ENCODE results near the gene PTGES3L. TPM values are rescaled to one million over a fixed set of nuclear protein-coding genes. Genes with fewer than 3 reads are reported as not detected.

PTGES3L gene
- total and polyA plus RNA-seq, 2 of the 13 experiments (the other 11 are each of a cell fraction or from before 2014, with no cell fraction given): 1.2 to 2.9 TPM

DNA sequence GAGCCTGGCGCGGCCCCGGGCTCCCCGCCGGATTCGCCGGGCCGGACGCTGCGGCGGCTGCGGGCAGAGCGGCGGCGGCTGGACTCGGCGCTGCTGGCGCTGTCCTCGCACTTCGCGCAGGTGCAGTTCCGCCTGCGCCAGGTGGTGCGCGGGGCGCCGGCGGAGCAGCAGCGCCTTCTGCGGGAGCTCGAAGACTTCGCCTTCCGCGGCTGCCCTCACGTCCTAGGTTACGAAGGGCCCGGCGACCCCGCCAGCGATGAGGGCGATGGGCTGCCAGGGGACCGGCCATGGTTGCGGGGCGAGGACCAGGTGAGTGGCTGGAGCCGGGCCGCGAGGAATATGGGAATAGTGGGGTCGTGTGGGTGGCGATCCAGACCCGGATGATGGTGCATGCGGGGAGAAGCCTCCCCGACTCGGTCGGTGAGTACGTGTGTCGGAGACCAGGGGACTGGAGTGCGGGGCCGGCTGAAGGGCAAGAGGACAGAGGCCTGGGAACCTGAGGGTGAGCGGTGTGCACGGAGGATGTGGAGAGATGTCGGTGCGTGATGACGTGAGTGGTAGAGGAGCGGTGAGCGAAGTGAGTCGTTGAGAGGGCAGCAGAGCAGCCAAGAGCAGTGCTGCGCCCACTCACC is 1.0 kb upstream of the PTGES3L start (continued):
- TF ChIP-seq ZHX2 (IDR thresholded peaks at IDR 0.05; ENCODE audit: low read depth) (no peak), ZHX2 (CRISPR knock-in tag; IDR thresholded peaks at IDR 0.05; ENCODE audit: borderline replicate concordance) (no peak), RNF2 (conservative IDR thresholded peaks at IDR 0.05; ENCODE audit: low read depth) (peak; percentile 96), ZNF790 (CRISPR knock-in tag; IDR thresholded peaks at IDR 0.05; ENCODE audit: borderline replicate concordance) (peak; percentile 92), HOXA7 (CRISPR knock-in tag; IDR thresholded peaks at IDR 0.05) (no peak), POLR2AphosphoS5 (IDR thresholded peaks at IDR 0.05; ENCODE audit: low read depth, low read length) (0 out of 2 replicates have a peak, but pooled peaks have one; percentile 22), ZNF142 (CRISPR knock-in tag; IDR thresholded peaks at IDR 0.05) (0 out of 2 replicates have a peak, but pooled peaks have one; percentile 28), MEIS2 (CRISPR knock-in tag; IDR thresholded peaks at IDR 0.05) (no peak; the same call in 1 of the 2 replicates), ZNF333 (CRISPR knock-in tag; IDR thresholded peaks at IDR 0.05; ENCODE audit: borderline replicate concordance) (no peak), ZSCAN21 (CRISPR knock-in tag; IDR thresholded peaks at IDR 0.05; ENCODE audit: borderline replicate concordance) (peak; percentile 62; the same call in 1 of the 2 replicates), PRPF4 (IDR thresholded peaks at IDR 0.05; ENCODE audit: low read depth, low read length, poor library complexity, severe bottlenecking) (no peak), FOXA1 (IDR thresholded peaks at IDR 0.05) (no peak), FOXA1 (CRISPR knock-in tag; IDR thresholded peaks at IDR 0.05) (no peak), NAIF1 (CRISPR knock-in tag; IDR thresholded peaks at IDR 0.05; ENCODE audit: borderline replicate concordance) (peak; percentile 92), RFX3 (CRISPR knock-in tag; IDR thresholded peaks at IDR 0.05) (no peak; the same call in 1 of the 2 replicates), ZNF652 (CRISPR knock-in tag; IDR thresholded peaks at IDR 0.05; ENCODE audit: borderline replicate concordance, low read depth) (no peak)
- TF ChIP-seq, protein P1, sequence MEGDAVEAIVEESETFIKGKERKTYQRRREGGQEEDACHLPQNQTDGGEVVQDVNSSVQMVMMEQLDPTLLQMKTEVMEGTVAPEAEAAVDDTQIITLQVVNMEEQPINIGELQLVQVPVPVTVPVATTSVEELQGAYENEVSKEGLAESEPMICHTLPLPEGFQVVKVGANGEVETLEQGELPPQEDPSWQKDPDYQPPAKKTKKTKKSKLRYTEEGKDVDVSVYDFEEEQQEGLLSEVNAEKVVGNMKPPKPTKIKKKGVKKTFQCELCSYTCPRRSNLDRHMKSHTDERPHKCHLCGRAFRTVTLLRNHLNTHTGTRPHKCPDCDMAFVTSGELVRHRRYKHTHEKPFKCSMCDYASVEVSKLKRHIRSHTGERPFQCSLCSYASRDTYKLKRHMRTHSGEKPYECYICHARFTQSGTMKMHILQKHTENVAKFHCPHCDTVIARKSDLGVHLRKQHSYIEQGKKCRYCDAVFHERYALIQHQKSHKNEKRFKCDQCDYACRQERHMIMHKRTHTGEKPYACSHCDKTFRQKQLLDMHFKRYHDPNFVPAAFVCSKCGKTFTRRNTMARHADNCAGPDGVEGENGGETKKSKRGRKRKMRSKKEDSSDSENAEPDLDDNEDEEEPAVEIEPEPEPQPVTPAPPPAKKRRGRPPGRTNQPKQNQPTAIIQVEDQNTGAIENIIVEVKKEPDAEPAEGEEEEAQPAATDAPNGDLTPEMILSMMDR (CRISPR knock-in tag; IDR thresholded peaks at IDR 0.05): peak; percentile 72

All from HepG2 (cell line).